Measurements from ENCODE around the gene AMY2A.
"Not testable (repeated sequence)": the region's sequence is repeated elsewhere in the genome, so short reads cannot be mapped to it uniquely, and the experiment has no call there.

AMY2A gene

GRCh38 chr1:103643908-103644307 is 26.7 kb downstream of the AMY2A start:
- H3K36me3 ChIP-seq (ENCODE audit: control insufficient read depth in 1 of 2, insufficient read depth in 2 of 2, low read length in 2 of 2); H3K14ac ChIP-seq (ENCODE audit: low read length); H3K4me1 ChIP-seq (ENCODE audit: control insufficient read depth in 1 of 2, insufficient read depth in 2 of 2, low read length in 2 of 2); H3K27me3 ChIP-seq (ENCODE audit: insufficient read depth, low read length); H4K91ac ChIP-seq (ENCODE audit: low read depth, low read length); DNase-seq; H3K23ac ChIP-seq (ENCODE audit: low read length); H3K18ac ChIP-seq (ENCODE audit: low read length); H3K4me2 ChIP-seq (ENCODE audit: low read length); H3K79me1 ChIP-seq (ENCODE audit: low read length); H2BK12ac ChIP-seq (ENCODE audit: low read length); H3K9me3 ChIP-seq (ENCODE audit: insufficient read depth, low read depth, low read length); H2AFZ ChIP-seq (ENCODE audit: insufficient read depth, low read length, poor library complexity); H3K79me2 ChIP-seq (ENCODE audit: control insufficient read depth, insufficient read depth, low read length, poor library complexity); H4K12ac ChIP-seq (ENCODE audit: low read depth, low read length); H2AK5ac ChIP-seq (ENCODE audit: low read length); H2BK120ac ChIP-seq (ENCODE audit: insufficient read depth, low read length, poor library complexity); H3K4me3 ChIP-seq (ENCODE audit: low read depth, low read length); H3K9ac ChIP-seq (ENCODE audit: low read length); H3K27ac ChIP-seq (ENCODE audit: low read depth, low read length); H3K4ac ChIP-seq (ENCODE audit: low read depth, low read length); H4K8ac ChIP-seq (ENCODE audit: low read depth, low read length); H2BK5ac ChIP-seq (ENCODE audit: low read depth, low read length, poor library complexity): not testable (repeated sequence)
- no CpG with 5 or more reads among the region's 3 CpGs for WGBS (ENCODE audit: extremely low coverage, insufficient coverage, insufficient read length)

- not testable (repeated sequence) for H3K18ac ChIP-seq (ENCODE audit: low read length); H3K9ac ChIP-seq (ENCODE audit: low read length); H3K79me1 ChIP-seq (ENCODE audit: low read length); H2AK5ac ChIP-seq (ENCODE audit: low read length); H3K4me2 ChIP-seq (ENCODE audit: low read length); H3K79me2 ChIP-seq (ENCODE audit: control insufficient read depth, insufficient read depth, low read length, poor library complexity); H3K23ac ChIP-seq (ENCODE audit: low read length); H3K14ac ChIP-seq (ENCODE audit: low read length); H4K91ac ChIP-seq (ENCODE audit: low read depth, low read length); H3K36me3 ChIP-seq (ENCODE audit: control insufficient read depth in 1 of 2, insufficient read depth in 2 of 2, low read length in 2 of 2); H2BK12ac ChIP-seq (ENCODE audit: low read length); H3K27me3 ChIP-seq (ENCODE audit: insufficient read depth, low read length); H4K12ac ChIP-seq (ENCODE audit: low read depth, low read length); H3K27ac ChIP-seq (ENCODE audit: low read depth, low read length); H2BK120ac ChIP-seq (ENCODE audit: insufficient read depth, low read length, poor library complexity); DNase-seq; H3K4me1 ChIP-seq (ENCODE audit: control insufficient read depth in 1 of 2, insufficient read depth in 2 of 2, low read length in 2 of 2); H3K9me3 ChIP-seq (ENCODE audit: insufficient read depth, low read depth, low read length); H4K8ac ChIP-seq (ENCODE audit: low read depth, low read length); H3K4me3 ChIP-seq (ENCODE audit: low read depth, low read length); H3K4ac ChIP-seq (ENCODE audit: low read depth, low read length); H2AFZ ChIP-seq (ENCODE audit: insufficient read depth, low read length, poor library complexity); H2BK5ac ChIP-seq (ENCODE audit: low read depth, low read length, poor library complexity)
- no CpG with 5 or more reads among the region's 3 CpGs for WGBS (ENCODE audit: extremely low coverage, insufficient coverage, insufficient read length)
These were observed 33.1 kb downstream of the AMY2A start for GRCh38 chr1:103650305-103650704.

- H3K36me3 ChIP-seq (ENCODE audit: control insufficient read depth in 1 of 2, insufficient read depth in 2 of 2, low read length in 2 of 2); H3K4me3 ChIP-seq (ENCODE audit: low read depth, low read length); H3K14ac ChIP-seq (ENCODE audit: low read length); H2BK120ac ChIP-seq (ENCODE audit: insufficient read depth, low read length, poor library complexity); H2AK5ac ChIP-seq (ENCODE audit: low read length); H4K12ac ChIP-seq (ENCODE audit: low read depth, low read length); H3K79me2 ChIP-seq (ENCODE audit: control insufficient read depth, insufficient read depth, low read length, poor library complexity); H3K18ac ChIP-seq (ENCODE audit: low read length); H3K27ac ChIP-seq (ENCODE audit: low read depth, low read length); H3K4me1 ChIP-seq (ENCODE audit: control insufficient read depth in 1 of 2, insufficient read depth in 2 of 2, low read length in 2 of 2); H3K23ac ChIP-seq (ENCODE audit: low read length); DNase-seq; H2AFZ ChIP-seq (ENCODE audit: insufficient read depth, low read length, poor library complexity); H3K79me1 ChIP-seq (ENCODE audit: low read length); H2BK5ac ChIP-seq (ENCODE audit: low read depth, low read length, poor library complexity); H3K27me3 ChIP-seq (ENCODE audit: insufficient read depth, low read length); H4K8ac ChIP-seq (ENCODE audit: low read depth, low read length); H3K9ac ChIP-seq (ENCODE audit: low read length); H2BK12ac ChIP-seq (ENCODE audit: low read length); H4K91ac ChIP-seq (ENCODE audit: low read depth, low read length); H3K4me2 ChIP-seq (ENCODE audit: low read length); H3K9me3 ChIP-seq (ENCODE audit: insufficient read depth, low read depth, low read length); H3K4ac ChIP-seq (ENCODE audit: low read depth, low read length): not testable (repeated sequence)
- WGBS (ENCODE audit: extremely low coverage, insufficient coverage, insufficient read length) = no CpG with 5 or more reads among the region's 4 CpGs
These were observed 33.7 kb downstream of the AMY2A start for GRCh38 chr1:103650889-103651288.

- H3K79me1 ChIP-seq (ENCODE audit: low read length); H3K9ac ChIP-seq (ENCODE audit: low read length); H3K23ac ChIP-seq (ENCODE audit: low read length); H2BK12ac ChIP-seq (ENCODE audit: low read length); H3K36me3 ChIP-seq (ENCODE audit: control insufficient read depth in 1 of 2, insufficient read depth in 2 of 2, low read length in 2 of 2); DNase-seq; H3K4me1 ChIP-seq (ENCODE audit: control insufficient read depth in 1 of 2, insufficient read depth in 2 of 2, low read length in 2 of 2); H3K79me2 ChIP-seq (ENCODE audit: control insufficient read depth, insufficient read depth, low read length, poor library complexity); H2AFZ ChIP-seq (ENCODE audit: insufficient read depth, low read length, poor library complexity); H3K27ac ChIP-seq (ENCODE audit: low read depth, low read length); H4K12ac ChIP-seq (ENCODE audit: low read depth, low read length); H2BK120ac ChIP-seq (ENCODE audit: insufficient read depth, low read length, poor library complexity); H3K9me3 ChIP-seq (ENCODE audit: insufficient read depth, low read depth, low read length); H3K4me2 ChIP-seq (ENCODE audit: low read length); H4K91ac ChIP-seq (ENCODE audit: low read depth, low read length); H4K8ac ChIP-seq (ENCODE audit: low read depth, low read length); H2AK5ac ChIP-seq (ENCODE audit: low read length); H3K27me3 ChIP-seq (ENCODE audit: insufficient read depth, low read length); H2BK5ac ChIP-seq (ENCODE audit: low read depth, low read length, poor library complexity); H3K4me3 ChIP-seq (ENCODE audit: low read depth, low read length); H3K14ac ChIP-seq (ENCODE audit: low read length); H3K18ac ChIP-seq (ENCODE audit: low read length); H3K4ac ChIP-seq (ENCODE audit: low read depth, low read length): not testable (repeated sequence)
- WGBS (ENCODE audit: extremely low coverage, insufficient coverage, insufficient read length) = no CpG with 5 or more reads among the region's 6 CpGs
These were observed 36.9 kb downstream of the AMY2A start for GRCh38 chr1:103654133-103654532.

All from trophoblast cell (in vitro differentiated cells and primary cell).